B cell (primary cell): ENCODE results near the gene JMJD4.

ENCODE experiments used
- EZH2 ChIP-seq: IDR thresholded peaks from 2 replicates; pipeline ENCODE4 v1.6.1; 2012; ENCODE audit warnings: borderline replicate concordance, low read depth, mild to moderate bottlenecking, moderate library complexity, low read length; ENCODE audit not compliant: insufficient read depth, poor library complexity, severe bottlenecking
- TF ChIP-seq, protein P1 (sequence below): fragments of 200-600 bp; IDR thresholded peaks from one replicate; pipeline ENCODE4 v1.8.0; 2022; ENCODE audit warnings: antibody characterized with exemption, mild to moderate bottlenecking

DNA sequence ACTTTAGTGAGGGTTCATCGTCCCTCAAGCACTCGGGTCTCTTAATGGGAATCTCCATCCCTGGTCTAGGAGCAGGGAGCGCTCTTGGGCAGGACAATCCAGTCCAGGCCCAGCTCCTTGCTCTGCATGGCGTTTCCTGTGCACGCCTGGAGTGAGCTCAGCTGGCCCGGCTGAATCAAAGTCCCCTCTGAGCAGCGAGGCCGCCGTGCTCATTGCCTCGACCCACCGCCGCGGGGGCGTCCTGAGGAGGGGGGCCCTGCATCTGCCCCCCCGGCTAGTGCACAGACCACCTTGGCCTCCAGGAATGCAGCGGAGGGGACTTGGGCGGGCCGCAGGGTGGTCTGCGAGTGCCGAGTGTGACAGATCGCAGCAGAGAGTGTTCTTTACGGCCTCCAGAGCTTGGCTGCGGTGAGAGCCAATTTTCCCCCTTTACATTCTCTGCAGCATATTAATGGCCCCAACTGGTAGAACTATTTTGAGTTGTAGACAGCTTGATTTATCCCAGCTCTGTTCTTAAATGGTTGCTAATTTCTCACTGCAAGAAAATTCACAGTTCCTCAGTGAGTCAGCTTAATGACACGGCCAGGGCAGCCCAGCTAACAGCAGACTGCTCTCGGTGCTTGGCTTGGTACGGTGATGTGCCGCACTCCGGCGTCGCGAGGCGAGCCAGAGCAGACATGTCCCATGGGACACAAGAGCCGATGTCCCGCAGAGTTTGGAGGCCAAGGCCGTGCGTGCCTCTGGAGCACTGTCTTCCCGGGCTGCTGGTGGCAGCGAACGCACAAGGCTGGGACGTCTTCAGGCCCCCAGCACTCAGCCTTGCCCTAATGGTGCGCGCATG, 39.9 kb upstream of the JMJD4 start:
- no peak for TF ChIP-seq EZH2
- TF ChIP-seq, protein P1, sequence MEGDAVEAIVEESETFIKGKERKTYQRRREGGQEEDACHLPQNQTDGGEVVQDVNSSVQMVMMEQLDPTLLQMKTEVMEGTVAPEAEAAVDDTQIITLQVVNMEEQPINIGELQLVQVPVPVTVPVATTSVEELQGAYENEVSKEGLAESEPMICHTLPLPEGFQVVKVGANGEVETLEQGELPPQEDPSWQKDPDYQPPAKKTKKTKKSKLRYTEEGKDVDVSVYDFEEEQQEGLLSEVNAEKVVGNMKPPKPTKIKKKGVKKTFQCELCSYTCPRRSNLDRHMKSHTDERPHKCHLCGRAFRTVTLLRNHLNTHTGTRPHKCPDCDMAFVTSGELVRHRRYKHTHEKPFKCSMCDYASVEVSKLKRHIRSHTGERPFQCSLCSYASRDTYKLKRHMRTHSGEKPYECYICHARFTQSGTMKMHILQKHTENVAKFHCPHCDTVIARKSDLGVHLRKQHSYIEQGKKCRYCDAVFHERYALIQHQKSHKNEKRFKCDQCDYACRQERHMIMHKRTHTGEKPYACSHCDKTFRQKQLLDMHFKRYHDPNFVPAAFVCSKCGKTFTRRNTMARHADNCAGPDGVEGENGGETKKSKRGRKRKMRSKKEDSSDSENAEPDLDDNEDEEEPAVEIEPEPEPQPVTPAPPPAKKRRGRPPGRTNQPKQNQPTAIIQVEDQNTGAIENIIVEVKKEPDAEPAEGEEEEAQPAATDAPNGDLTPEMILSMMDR: no peak
